COLO829 (cell line): ENCODE results near the gene PPP4R2.
A peak's percentile ranks its signal among the peaks of the same experiment; 100 is the strongest.

Experiments
- DNase-seq: peaks from one replicate; pipeline ENCODE4 v3.0.0; 2012; ENCODE audit warnings: low spot score

The PPP4R2 gene

DNA sequence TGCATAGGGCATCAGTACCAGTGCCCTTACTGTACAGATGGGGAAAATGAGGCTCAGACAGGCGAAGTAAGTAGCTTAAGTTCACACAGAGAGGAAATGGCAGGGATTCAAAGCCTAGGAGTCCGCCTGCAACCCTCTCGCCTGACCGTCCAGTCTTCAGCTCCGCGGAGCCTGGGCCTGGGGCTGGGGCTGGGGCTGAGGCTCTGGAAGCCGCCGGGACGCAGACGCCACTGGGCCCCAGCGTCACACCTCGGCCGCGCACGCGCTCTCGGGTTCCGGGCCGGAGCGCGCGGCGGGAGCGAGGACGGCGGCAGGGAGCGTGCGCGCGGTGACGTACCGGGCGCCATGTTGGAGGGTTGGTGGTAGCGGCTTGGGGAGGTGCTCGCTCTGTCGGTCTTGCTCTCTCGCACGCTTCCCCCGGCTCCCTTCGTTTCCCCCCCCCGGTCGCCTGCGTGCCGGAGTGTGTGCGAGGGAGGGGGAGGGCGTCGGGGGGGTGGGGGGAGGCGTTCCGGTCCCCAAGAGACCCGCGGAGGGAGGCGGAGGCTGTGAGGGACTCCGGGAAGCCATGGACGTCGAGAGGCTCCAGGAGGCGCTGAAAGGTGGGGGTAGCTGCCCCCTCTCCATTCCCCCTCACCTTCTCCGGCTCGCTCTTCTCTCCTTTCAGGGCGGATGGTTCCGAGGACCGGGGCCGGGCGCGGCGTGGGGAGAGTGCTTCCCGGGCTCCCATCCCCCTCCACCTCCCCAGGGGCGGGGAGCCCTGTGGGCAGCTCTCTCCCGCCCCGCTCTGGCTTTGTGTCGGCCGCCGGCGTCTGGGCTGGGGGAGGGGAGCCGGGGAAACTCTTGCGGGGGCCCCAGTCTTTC is at the start of gene PPP4R2:
Gene PPP4R2, plus strand, starts transcription at position 339 of the 861 bp plus-strand sequence. Its CDS starts 227 bp downstream, at position 566.
- peak; percentile 81 for DNase-seq

DNA sequence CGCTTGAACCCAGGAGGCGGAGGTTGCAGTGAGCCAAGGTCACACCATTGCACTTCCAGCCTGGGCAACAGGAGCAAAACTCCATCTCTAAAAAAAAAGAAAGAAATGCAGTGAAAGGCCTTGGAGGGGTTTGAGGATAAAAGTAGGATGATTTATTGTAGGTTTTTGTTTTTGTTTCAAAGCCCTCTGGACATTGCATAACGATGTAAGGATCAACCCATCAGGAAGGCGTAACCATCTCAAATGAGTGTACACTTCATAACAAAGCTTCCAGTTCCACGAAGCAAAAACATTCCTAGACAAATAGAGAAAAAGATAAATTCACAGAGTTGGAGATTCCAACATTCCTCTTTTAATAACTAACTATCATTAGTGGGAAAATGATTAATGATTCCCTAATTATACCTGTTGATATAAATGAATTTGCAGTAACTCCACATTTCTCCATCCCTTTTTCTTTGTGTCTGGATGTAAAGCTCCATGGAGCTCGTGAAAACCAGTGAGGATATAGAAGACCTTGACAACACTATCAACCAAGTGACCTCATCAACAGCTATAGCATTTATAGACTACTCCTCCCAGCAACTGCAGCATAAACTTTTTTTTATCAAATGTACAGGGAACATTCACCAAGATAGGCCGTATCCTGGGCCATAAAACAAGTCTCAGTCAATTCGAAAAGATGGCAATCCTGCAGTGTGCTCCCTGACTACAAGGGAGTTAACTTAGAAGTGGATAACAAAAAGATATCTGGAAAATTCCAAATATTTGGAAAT is 48.7 kb upstream of the PPP4R2 start:
- DNase-seq: no peak

GRCh38 chr3:72949016-72949415 is 47.6 kb upstream of the PPP4R2 start:
- DNase-seq: no peak

- no peak for DNase-seq
Observed at GRCh38 chr3:72950372-72950771, 46.2 kb upstream of the PPP4R2 start.

GRCh38 chr3:72950801-72951200 is 45.8 kb upstream of the PPP4R2 start:
- peak; percentile 82 for DNase-seq

GRCh38 chr3:72951259-72951722 is 45.3 kb upstream of the PPP4R2 start:
- peak; percentile 67 for DNase-seq

- DNase-seq: no peak
Observed at GRCh38 chr3:72953325-72953956, 43.2 kb upstream of the PPP4R2 start.

GRCh38 chr3:72957297-72957696 is 39.3 kb upstream of the PPP4R2 start:
- peak; percentile 93 for DNase-seq

GRCh38 chr3:72959336-72959735 is 37.3 kb upstream of the PPP4R2 start:
- DNase-seq: no peak

DNA sequence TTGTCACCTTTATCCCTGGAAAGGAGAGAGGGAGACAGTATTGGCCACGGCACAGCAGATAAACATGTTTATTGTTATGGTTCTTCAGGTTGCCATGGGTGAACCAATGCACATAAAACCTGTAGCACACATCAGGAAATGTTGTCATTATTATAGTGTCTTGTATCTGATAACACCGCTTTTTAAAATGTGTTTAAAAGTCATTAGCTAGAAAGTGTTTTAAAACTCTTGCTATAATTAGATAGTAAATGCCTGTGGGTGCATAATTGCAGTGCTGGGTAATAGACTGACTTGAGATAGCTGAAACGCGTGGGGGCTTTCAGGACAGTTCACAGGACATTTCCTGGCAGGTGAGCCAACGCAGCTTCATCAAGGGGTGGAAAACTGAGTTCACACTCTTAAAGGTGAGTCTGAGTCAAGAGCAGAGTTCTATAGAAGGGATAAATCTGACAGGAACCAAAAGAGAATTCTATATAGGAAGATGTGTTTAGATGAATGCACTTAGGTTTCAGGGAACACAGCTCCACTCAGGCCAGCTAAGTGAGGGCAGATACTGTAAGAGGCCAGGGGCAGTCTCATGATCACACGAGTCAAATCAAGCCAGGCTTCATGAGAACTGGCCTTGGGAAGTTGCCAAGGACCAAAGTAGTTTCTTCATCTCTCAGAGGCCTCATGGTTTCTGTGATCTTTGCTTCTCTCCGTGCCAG is 35.6 kb upstream of the PPP4R2 start:
- no peak for DNase-seq

DNA sequence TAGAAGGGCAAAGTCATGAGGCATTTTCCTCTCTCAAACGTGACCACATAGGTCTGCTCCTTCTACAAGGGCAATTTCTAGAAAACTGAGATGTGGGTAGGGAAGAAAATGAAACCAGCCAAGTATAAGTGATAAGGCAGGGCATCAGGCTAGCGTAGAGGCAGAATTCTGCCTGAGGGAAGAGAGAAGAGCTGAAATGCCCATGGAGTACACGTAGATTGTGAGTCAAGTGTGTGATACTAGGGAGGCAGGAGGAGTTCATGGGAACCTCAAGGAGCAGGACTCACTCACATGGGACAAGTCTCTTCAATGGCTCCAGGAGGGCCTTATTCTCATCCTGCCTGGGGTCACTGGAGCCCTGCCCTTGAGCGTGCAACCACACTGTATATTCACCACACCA is 34.9 kb upstream of the PPP4R2 start:
- no peak for DNase-seq

DNA sequence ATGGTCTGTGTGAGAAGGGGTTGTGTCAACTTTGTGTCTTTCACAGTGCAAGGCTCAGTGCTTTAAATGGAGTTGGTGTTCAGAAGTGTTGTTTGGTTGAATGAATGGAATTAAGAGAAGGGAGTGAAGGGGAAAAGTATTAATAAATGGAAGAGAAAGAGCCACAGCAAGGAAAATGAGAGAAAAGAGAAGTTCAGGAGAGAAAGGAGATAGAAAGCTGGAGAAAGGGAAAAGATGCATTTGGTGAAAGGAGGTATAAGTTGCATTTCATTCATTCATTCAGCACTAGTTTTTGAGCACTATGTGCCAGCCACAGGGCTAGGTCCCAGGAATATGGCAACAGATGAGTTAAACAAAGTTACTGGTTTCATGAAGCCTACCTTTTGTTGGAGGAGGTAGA is 34.3 kb upstream of the PPP4R2 start:
- no peak for DNase-seq

GRCh38 chr3:72964633-72965032 is 32.0 kb upstream of the PPP4R2 start:
- no peak for DNase-seq

DNA sequence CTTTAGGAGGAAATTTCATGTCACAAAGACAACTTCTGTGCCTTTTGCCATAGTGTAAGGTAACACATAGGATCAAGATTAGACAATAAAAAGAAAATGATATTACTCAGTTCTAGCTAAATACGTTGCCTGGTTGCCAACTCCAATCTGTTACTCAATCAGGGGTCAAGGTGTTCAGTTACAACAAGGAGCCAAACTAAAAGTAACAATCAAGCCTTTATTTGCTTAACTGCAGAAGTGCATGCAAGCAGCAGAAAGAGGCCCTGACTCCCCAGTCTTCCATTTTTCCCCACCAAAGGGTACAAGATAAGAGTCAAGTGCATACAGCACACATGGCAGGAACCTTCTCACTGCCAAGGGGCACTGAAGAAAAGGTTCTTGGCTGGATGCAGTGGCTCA is 28.3 kb upstream of the PPP4R2 start:
- DNase-seq: no peak

DNA sequence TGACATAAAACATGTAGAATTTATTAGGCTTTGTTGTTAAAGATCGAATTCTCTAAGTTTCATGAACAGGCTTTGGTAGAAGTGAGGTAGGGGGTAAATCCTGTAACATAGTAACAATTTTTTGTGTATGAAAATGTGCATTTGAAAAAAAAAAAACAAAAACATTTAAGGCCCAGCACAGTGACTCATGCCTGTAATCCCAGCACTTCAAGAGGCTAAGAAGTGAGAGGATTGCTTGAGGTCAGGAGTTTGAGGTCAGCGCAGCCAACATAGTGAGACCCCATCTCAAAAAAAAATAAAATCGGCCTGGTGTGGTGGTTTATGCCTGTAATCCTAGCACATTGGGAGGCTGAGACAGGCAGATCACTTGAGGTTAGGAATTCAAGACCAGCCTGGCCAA is 26.8 kb upstream of the PPP4R2 start:
- no peak for DNase-seq

DNA sequence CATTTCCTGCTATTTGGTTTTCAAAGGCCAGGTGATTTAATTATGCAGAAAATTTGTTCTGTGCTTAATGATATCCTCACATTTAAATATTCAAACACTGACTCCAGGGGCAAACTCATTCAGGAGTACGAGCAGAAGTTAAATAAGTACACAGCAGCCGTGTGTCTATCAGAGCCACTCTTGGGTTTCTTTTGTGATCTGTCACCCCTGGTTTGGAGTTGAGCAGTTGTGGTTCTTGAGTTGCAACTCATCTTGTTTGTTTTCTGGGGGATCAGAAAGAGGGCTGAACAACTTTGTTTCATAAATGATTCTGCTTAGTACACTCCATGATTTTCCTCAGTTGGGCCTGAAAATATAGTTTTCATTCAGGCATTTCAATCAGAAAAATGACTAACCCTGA is 25.7 kb upstream of the PPP4R2 start:
- DNase-seq: no peak

DNA sequence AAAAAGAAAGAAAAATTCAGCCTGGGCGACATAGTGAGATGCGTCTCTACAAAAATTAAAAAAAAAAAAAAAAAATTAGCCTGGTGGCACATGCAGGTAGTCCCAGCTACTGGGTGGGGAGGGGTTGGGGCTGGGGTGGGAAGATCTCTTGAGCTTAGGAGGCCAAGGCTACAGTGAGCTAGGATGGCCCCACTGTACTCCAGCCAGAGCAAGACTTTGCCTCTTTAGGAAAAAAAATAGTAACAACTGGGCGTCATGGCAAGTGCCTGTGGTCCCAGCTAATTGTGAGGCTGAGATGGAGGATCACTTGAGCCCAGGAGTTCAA is 23.9 kb upstream of the PPP4R2 start:
- DNase-seq: no peak

DNA sequence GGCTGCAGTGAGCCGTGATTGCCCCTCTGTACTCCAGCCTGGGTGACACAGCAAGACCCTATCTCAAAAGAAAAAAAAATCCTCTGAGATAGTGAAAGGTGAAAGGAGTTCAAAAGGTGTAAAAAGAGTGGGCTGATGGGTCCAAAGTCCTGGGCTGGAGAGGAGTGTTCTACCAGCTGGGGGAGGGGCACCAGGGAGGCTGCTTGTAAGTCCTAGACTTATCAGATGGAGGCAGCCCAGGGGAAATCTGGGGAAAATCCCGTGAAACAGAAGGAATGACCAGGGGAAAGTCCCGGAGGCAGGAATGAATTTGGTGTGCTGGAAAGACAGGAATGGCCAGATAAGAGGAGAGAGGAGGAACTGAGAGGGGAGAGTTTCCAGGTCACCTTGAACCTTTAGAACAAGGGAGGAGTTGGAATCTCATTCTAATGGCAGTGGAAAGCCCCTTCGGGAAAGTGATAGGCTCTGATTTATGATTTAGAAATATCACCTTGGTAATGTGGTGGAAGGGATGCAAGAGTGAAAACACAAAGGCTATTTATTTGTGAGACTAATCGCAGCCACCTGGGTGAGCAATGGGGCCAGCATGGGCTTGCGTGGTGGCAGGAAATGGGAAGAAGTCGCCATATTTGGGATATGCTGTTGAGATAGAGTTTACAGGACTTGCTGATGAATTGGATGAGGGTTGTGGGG is 23.4 kb upstream of the PPP4R2 start:
- no peak for DNase-seq

DNA sequence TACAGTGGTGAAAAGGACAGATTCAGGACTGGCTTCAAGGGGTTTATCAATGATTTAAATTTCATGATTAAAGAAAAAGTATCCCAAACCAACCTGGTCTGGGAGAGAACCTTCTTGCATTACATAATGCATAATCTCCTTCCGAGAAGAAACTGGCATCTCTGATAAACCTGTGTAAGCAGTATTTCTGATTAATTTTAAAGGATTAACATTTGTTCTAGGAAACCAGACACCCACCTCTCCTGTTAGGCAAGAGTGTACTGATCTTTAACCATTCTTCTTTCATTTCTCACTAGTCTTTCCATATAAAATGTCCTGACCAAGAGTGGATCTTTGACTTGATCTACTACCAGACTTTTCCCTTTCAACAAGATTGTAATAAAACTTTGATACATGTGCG is 22.8 kb upstream of the PPP4R2 start:
- DNase-seq: no peak

GRCh38 chr3:72974956-72975355 is 21.7 kb upstream of the PPP4R2 start:
- no peak for DNase-seq

- no peak for DNase-seq
Observed at GRCh38 chr3:72976281-72976741, 20.3 kb upstream of the PPP4R2 start.
